ENCODE data around the gene AMPD2.

Gene AMPD2

DNA sequence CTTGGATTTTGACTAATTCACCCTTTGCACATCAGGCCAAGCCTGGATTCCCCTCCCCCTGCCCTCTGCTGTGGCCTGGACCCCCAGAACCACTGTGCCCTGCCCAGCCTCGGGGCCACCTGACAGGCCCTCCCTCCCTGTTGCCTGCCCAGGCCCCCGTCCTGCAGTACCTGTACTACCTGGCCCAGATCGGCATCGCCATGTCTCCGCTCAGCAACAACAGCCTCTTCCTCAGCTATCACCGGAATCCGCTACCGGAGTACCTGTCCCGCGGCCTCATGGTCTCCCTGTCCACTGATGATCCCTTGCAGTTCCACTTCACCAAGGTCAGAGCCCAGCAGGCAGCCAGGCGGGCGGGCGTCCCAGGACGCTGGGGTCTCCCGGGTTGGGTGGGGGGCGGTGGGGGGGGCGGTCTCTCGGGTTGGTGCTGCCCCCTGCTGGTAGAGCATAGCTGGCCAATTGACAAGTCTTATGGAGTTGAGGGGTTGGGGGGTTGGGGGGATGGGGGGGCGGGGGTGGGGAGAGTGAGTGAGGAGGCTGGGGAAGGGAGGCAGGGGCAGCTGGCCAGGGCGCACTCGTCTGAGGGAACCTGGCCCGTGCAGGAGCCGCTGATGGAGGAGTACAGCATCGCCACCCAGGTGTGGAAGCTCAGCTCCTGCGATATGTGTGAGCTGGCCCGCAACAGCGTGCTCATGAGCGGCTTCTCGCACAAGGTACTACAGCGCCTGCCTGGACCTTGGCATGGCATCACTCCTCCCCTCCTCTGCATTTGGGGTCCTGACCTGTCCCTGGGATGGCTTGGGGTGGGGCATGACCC is 10.7 kb downstream of the AMPD2 start:
- no peak for DNase-seq (ENCODE audit: low read depth, low spot score)

DNA sequence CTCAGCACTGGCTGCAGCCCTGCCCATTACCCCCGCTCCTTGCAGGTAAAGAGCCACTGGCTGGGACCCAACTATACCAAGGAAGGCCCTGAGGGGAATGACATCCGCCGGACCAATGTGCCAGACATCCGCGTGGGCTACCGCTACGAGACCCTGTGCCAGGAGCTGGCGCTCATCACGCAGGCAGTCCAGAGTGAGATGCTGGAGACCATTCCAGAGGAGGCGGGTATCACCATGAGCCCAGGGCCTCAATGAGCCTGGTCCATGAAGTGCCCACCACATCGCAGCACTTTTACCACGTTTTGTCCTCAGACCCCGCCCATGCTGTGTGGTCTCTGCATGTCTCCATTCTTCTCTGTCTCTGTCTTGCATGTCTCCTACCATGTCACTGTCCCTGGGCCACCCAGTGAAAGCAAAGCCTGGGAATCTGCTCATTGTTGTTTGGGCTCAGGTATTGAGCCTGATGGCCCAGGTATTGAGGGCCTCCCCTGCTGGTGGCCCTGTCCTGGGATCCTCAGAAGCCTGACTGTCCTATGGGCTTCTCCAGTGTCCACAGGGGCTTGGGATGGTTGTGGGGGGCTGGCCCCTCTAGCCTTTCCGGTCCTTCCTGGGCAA is 11.4 kb downstream of the AMPD2 start:
- no peak for DNase-seq (ENCODE audit: low read depth, low spot score)

DNA sequence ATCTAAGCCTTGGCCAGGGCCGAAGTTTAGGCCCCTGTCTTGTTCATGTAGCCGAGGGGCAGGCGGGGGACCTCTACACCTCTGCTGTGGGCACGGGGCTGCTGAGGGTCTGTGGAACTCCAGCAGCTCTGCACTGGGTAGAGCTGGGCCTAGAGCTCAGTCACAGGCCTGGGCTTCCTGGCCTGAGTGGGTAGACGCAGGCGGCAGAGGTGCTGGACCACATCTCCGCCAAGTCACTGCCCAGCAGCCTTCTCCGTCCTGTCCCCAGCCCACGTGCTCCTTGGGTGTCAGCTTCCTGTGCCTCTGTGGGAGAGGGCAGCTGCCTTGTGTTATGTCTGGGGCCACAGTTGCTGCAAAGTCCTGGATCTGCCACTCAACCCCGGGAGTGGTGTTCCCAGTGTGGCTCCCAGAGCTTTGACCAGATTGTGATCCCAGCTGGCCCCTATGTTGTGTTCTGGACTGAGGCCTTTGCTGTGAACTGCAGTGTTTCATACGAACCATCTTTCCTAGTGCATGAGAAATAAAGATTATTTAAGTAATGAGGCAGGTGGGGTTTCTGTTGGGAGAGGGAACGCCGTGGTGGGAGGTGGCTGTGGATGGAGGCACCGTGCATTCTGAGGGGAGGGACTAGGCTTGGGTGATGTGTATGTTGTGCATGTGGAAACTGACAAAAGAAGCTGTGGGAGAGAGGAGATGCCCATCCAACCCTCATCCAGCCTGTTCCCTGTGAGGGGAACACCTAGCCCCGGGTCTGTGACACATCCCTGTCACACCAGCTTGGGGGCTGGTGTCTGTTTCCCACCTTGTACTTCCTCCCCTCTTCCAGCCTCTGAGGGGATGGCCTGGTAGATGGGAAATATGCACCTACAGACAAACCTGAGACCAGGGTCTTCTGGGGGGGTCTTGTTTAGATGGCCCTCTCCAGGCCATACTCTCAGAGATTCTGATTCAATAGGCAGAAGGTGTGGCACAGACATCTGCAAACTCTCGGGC is 12.2 kb downstream of the AMPD2 start:
- no peak for DNase-seq (ENCODE audit: low read depth, low spot score)

DNA sequence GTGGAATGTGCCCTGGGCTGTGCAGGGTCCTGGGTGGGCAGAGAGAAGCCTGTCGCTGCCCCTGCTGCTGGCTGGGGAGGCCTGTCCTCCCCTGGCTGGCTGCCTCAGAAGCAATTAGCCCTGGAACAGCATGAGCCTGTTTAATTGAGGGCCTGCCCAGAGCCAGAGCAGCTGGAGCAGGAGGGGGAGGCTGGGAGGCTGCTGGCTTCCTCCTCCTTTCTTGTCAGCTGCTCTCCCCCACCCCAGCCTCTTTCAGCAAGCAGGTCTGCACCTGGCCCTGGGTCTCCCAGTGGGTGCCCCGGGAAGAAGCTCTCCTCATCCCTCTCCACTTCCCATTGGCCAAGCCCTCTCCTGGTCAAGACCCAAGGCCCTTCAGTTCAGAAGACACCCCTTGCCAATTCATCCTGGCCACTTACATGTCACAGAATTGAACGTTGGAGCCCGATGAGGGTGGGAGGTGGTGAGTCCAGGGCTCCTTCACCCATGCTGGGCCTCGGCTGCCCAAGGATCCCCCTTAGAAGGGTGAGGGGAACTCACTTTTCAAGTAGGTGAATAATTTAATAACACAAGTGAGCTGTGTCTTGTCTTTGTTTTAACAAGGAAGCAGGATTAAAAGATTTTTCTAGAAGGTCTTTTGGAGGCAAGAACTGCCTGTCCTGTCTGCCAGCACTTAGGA is 13.2 kb downstream of the AMPD2 start:
- DNase-seq (ENCODE audit: low read depth, low spot score): no peak

DNA sequence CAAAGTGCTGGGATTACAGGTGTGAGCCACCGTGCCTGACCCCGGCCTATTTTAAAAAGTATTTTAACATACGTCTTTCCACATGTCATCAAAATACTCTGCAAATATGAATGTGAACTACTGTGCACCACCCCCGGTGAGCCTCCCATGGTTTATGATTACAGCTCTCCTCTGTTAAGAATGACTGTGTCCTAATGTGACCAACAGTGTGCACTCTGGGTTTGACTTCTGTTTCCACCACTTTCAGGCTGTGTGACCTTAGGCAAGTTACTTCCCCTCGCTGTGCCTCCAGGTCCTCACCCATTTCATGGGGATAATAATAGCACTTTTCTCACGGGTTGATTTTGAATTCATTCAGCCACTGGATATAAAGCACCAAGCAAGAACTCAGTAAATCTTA is 14.7 kb downstream of the AMPD2 start:
- no peak for DNase-seq (ENCODE audit: low read depth, low spot score)

DNA sequence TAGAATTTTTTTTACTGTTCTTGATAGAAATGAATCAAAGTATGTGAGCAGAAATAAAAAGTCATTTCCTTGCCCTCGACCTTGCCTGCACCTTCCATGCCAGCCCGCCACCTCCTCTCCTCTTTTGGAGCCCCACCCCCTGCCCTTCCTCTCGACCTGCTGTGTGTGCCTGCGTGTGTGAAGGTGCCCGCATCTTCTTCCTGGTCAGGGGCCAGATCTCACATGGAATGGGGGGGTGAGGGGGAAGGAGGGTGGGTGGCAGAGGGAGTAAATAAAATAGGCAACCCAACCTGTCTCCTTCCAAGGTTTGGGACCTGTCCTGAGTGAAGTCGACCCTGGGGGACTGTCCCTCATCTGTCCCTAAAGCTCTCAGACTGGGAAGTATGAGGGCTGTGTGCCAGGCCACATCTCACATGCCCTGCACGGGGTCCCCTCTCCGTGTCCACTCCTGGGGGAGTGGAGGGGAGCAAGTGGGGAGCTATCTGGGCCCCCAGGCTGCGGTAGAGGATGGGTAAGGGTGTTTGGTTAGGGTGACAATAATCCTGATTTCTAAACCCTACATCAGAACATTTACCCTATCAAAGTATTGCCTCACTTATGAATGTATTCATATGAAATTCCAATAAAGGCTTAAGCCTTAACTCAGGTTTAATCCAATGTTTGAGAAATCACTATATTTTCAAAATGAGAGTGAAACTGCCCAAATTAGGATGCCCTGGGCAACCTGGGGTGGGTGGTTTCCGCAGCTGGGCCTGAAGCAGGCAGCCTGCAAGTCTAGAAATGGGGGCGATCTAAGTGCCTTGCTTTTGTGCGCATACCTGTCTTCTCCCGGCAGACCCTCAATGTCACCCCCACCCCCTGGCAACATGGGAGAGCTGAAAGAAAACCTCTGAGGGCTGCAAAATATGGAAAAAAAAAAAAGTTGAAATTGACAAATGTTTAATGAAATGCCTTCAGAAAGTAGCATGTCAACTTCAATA is 15.4 kb downstream of the AMPD2 start:
- no peak for DNase-seq (ENCODE audit: low read depth, low spot score)

DNA sequence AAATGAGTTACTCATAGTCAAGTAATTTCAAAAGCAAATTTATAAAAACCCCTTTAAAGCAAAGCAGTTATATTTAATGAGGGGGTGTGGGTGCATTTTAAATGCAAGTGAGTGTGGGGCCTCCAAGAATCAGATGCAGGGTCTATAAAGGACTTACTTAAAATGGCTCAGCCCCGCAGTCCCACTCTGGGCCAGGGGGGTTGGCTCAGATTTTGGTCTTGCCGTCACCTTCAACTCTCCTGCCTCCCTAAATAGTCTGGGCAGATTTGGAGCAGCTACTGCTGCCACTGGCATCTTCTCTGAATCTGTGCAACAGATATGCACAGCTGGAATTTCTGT is 16.2 kb downstream of the AMPD2 start:
- no peak for DNase-seq (ENCODE audit: low read depth, low spot score)

DNA sequence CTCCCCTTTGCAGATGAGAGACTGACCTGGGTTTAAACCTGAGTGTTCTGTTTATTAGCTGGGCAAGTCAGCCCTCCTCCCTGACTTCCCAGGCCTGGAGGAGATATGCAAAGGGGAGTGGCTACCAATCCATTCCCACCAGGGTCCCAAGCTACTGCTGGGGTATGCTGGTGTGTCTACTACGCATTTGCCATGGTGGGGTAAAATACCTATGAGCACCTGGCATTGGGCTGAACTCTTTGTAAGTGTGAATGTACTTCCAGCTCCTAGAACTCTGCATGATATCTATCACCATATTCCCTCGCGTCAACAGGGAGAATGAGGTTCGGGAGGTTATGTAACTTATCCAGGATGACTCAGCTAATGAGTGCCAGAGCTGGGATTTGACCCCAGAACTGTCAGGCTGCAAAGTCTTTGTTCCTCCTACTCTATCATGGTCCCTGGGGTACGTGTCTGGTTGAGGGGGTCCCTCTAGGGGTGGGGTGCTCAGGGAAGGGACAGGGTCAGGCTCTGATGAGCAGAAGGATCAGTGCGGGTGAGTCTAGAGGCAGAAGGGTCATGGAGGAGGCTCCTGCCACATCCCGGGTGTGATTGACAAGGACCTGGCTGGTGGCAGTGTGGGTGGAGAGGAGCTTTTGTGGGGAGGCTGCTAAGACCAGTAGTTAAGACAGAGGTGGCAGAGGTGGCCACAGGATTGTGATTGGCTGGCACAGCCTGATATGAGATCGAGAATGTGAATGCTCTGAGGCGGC is 16.7 kb downstream of the AMPD2 start:
- no peak for DNase-seq (ENCODE audit: low read depth, low spot score)

DNA sequence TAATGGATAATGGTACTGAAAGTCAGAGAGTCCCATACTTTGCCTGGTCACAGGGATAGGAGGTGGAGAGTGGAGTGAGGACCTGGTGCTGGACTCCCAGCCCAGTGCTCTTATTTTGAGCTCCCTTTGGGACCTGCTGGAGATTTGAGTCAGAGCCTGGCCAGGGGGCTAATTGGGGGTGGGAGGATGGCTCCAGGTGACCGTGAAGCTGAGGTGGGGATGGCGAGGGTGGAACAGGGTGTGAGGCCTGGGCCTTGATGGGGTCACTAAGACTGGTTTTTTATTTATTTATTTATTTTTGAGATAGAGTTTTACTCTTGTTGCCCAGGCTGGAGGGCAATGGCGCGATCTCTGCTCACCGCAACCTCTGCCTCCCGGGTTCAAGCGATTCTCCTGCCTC is 17.8 kb downstream of the AMPD2 start:
- DNase-seq (ENCODE audit: low read depth, low spot score): no peak

DNA sequence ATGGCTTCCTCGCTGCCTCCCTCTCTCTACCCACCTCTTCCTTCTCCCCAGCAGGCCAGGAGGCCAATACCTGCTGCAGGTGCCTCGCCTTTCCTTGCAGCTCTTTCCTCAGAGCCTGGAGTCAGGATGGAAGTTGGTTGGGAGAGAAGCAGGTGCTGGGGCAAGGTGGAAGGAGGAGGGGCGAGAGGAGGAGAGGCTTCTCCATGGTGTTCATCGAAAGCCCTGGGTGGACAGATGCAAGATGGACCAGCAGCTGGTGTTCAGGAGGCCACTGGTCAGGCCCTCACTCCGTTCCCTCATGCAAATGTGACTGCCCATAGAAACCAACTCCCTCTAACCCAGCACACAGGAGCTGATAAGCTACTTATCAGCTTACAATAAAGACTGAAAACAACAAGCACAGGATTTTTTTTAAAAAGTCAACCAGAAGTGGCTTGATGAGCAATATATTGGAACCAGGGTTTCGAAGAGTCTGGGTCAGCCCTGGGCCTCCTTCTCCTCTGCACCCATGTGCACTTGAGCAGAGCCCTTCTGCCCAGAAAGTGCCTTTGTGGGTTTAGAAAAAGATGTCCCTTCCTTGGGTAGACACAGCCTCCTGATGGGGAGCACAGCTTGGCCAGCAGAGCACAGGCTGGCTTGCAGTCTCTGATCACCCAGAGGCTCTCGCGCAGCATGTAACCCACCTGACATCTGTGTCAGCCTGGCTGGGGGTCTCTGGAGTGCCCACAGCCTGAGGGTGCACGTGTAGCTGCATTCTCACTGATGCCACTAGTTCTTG is 19.6 kb downstream of the AMPD2 start:
- no peak for DNase-seq (ENCODE audit: low read depth, low spot score)

DNA sequence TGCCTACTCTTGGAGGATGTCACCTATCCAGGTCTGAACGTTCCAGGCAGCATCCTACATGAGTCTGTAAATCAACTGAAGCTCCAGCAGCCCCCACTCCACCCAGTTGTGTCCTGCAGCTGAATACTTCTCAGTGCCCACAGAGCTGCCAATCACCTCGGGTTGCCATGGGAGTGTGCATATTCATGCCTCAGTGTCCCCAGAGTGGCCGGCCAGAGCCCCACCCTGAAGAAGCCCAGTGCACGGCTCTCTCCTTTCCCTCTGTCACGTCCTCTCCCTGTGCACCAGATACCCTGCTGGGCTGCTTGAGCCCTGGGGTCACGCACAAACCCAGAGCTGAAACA is 20.2 kb downstream of the AMPD2 start:
- DNase-seq (ENCODE audit: low read depth, low spot score): no peak

DNA sequence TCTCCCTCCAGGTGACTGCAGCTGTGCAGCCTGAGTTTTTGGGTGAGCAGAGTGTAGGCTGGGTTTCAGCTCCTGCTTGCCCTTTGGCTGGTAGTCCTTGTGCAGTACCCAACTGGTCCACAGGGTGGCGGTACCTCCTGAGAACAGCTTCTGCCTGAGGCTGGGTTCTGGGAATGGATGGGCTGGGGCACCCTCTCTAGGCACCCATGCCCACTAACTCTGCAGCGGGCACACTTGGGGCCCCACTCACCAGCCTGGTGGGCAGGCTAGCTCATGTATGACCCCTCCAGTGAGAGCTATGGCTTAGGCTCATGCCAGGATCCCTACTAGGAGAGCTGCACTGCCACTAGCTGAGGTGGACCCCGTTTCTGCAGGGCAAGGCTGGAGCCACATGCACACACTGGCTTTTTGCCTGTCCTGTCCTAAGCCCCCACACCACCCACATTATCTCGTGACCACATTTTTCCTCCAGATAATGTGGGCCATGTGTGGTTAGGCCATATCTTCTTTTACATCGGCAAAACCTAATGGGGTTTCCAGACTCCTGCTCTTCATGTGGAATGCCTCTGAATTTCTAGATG is 20.7 kb downstream of the AMPD2 start:
- DNase-seq (ENCODE audit: low read depth, low spot score): peak; percentile 88

DNA sequence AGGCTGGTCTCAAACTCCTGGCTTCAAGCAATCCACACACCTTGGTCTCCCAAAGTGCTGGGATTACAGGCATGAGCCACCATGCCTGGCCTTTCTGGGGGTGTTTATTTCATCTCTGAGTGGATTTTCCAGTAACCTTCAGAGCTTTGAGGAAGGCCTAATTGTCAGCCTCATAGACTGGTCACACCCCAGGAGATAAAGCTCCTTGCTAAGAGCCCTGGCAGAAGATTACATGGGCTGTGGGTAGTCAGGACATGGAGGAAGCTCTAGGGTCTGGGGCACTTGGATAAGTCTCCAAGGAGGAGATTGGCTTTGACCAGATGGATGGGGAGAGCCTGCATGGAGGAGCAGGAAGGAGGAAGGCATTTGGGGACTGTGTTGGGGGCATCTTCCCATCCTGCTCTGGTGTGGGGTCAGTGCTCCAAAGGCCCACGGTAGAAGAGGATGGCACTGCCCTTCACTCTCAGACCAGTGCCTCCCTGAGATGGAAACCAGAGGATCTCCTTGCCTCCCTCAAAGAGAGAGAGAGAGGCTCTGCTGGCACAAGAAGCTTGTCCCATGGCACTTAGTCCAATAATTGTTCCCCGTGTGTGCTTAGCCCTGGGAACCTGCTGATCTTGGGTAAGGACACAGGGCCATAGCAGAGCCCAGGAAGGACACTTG is 21.6 kb downstream of the AMPD2 start:
- DNase-seq (ENCODE audit: low read depth, low spot score): no peak

DNA sequence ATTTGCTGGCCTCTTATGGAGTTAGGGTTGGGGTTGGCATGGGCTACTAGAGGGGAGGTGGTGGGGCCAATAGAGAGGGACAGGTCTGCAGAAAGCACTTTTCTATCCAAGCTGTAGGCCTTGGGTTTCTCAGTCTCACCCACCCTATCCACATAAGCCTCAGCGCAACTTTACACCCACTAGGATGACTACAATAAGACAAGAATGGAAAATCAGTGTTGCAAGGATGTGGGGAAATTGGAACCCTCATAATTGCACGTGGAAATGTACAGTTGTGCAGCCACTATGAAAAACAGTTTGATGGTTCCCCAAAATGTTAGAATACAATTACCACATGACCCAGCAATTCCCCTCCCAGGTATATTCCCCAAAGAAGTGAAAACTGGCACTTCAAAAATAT is 22.2 kb downstream of the AMPD2 start:
- DNase-seq (ENCODE audit: low read depth, low spot score): no peak

DNA sequence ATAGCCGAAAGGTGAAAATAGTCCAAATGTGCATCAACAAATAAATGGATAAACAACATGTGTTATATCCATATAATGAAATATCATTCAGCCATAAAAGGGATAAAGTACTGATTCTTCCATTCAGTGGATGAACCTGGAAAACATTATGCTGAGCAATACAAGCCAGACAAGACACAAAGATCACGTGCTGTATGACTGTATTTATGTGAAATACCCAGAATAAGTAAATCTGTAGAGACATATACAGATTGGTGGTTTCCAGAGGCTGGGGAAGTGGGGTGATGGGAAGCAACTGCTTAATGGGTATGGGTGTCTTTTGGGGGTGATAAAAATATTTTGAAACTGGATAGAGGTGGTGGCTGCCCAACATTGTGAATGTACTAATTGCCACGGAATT is 23.0 kb downstream of the AMPD2 start:
- DNase-seq (ENCODE audit: low read depth, low spot score): no peak

DNA sequence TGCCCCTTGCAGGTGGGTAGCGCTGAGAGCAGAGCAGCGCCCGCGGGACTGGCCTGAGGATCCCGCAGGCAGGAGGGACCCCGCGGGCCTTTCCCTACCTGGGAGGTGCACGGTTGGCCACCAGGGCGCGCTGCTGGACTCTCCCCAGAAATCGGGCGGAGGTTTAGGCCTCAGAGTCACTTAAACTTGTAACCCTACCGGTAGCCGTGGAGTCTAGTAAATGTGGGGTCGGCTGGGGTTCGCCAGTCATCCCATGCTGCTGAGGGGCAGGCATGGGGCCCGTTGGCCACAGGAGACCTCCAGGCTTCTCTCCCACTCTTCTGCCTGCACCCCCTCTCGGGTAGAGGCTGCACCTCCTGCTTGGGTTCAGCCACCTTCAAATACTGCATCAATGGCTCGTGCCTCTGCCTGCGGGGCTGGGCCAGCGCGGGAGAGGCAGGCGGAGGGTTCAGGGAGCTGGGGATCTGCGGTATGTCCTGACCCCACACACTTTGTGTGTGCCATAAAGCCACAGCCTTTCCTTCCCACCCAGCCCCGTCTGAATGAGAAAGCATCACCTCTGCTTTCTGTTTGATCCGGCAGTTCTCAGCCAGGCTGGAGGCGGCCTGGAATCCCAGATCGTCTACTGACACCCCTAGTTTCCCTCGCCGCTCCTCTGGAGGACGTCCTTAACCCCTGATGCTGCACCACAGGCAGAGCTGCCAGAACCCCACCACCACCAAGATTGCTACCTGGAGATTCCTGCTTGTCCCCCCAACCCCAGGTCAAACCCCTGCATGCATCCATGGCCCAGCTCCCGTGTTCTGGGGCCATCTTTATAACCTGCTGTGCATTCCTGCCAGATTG is 24.0 kb downstream of the AMPD2 start:
- peak; percentile 77 for DNase-seq (ENCODE audit: low read depth, low spot score)

DNA sequence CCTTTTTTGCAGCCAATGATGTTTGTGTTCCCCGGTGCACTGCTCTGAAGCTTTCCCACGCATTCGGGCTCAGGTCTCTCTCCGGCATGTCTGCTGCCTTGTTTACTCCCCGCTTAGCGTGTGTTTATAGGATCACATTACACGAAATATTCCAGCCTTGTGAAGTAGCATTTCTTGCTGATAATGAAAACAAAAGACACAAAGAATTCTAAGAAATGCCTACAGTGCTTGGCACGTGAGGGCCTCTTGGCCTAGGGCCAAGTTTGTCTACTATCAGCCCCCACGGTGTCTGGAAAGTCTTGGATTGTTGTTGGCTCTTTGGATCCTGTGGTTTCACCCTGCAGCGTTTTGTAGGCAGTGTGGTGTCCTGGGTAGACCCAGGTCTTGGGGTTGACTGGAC is 25.0 kb downstream of the AMPD2 start:
- no peak for DNase-seq (ENCODE audit: low read depth, low spot score)
